ENCODE measurements around the gene WHRN.

WHRN gene

DNA sequence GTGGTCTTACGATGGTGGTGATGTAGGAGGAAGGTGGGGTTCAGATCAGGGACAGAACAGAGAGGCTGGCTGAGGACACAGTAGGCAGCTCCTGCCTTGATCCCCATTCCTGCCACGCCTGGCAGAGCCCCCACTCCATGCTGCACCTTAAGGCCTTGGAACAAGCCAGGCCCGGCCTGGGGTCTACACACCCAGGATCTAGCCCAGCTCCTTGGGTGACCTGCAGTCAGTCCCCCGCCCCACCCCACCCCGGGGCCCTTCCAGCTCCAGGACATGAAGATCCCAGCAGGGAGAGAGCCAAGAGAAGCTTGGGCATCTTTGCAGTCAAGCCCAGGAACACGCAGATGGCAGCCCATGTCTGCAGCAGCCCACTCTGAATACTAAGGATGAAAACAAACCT lies 34.7 kb downstream of the WHRN start:
- Histone ChIP-seq H3K4me3 (ENCODE audit: low read length) (no peak overlapping the region), H2BK15ac (replicated peaks; ENCODE audit: low read depth) (no peak overlapping the region), H3K18ac (ENCODE audit: low read length) (no peak overlapping the region), H2BK5ac (ENCODE audit: low read length) (no peak overlapping the region), H3K4me2 (ENCODE audit: low read length) (no peak overlapping the region), H2AK5ac (ENCODE audit: low read length) (no peak overlapping the region), H3K23ac (ENCODE audit: low read length) (no peak overlapping the region), H3K27ac (ENCODE audit: low read depth, low read length) (no peak overlapping the region), H4K5ac (ENCODE audit: low read length) (no peak overlapping the region), H3K27me3 (ENCODE audit: insufficient read depth, low read length, poor library complexity) (no peaks in the 10 kb centered on the region), H3K36me3 (ENCODE audit: control insufficient read depth, insufficient read depth, low read length) (no peaks in the 10 kb centered on the region), H3K79me2 (ENCODE audit: control insufficient read depth, insufficient read depth, low read length) (no peaks in the 10 kb centered on the region), H3K56ac (ENCODE audit: low read length) (no peak overlapping the region), H3K4me1 (ENCODE audit: control insufficient read depth, low read depth, low read length) (no peaks in the 10 kb centered on the region), H3K4ac (ENCODE audit: low read depth, low read length) (no peak overlapping the region), H4K8ac (ENCODE audit: low read depth, low read length) (no peak overlapping the region), H3K9ac (ENCODE audit: low read length) (no peak overlapping the region), H2BK120ac (ENCODE audit: low read depth, low read length) (no peak overlapping the region), H3K79me1 (ENCODE audit: low read length) (no peaks in the 10 kb centered on the region)
- WGBS (ENCODE audit: extremely low coverage, insufficient coverage, low lambda C conversion rate): no CpG with 5 or more reads among the region's 6 CpGs
- no peak for DNase-seq

GRCh38 chr9:114470121-114470520 lies 35.2 kb downstream of the WHRN start:
- no peaks in the 10 kb centered on the region for H3K4me1 ChIP-seq (ENCODE audit: control insufficient read depth, low read depth, low read length)

GRCh38 chr9:114469091-114469853 lies 36.0 kb downstream of the WHRN start:
- no peaks in the 10 kb centered on the region for H3K27me3 ChIP-seq (ENCODE audit: insufficient read depth, low read length, poor library complexity)
- H3K36me3 ChIP-seq (ENCODE audit: control insufficient read depth, insufficient read depth, low read length): no peaks in the 10 kb centered on the region
- H2AK5ac ChIP-seq (ENCODE audit: low read length): no peak overlapping the region
- no peaks in the 10 kb centered on the region for H3K79me2 ChIP-seq (ENCODE audit: control insufficient read depth, insufficient read depth, low read length)
- no peak overlapping the region for H3K4ac ChIP-seq (ENCODE audit: low read depth, low read length)
- no peak overlapping the region for H4K8ac ChIP-seq (ENCODE audit: low read depth, low read length)
- H2BK5ac ChIP-seq (ENCODE audit: low read length): no peak overlapping the region
- no peak for DNase-seq
- H3K79me1 ChIP-seq (ENCODE audit: low read length): no peaks in the 10 kb centered on the region
- no peak overlapping the region for H3K18ac ChIP-seq (ENCODE audit: low read length)
- H3K27ac ChIP-seq (ENCODE audit: low read depth, low read length): no peak overlapping the region
- no peak overlapping the region for H3K9ac ChIP-seq (ENCODE audit: low read length)
- H3K4me1 ChIP-seq (ENCODE audit: control insufficient read depth, low read depth, low read length): no peaks in the 10 kb centered on the region
- no peak overlapping the region for H2BK120ac ChIP-seq (ENCODE audit: low read depth, low read length)
- WGBS (ENCODE audit: extremely low coverage, insufficient coverage, low lambda C conversion rate): no CpG with 5 or more reads among the region's 16 CpGs
- H3K4me2 ChIP-seq (ENCODE audit: low read length): no peak overlapping the region
- H4K5ac ChIP-seq (ENCODE audit: low read length): no peak overlapping the region
- no peak overlapping the region for H3K4me3 ChIP-seq (ENCODE audit: low read length)
- no peak overlapping the region for H3K23ac ChIP-seq (ENCODE audit: low read length)
- H3K56ac ChIP-seq (ENCODE audit: low read length): no peak overlapping the region
- H2BK15ac ChIP-seq (replicated peaks; ENCODE audit: low read depth): no peak overlapping the region

More at GRCh38 chr9:114470121-114470520, 35.2 kb downstream of the WHRN start:
- Histone ChIP-seq H2BK120ac (ENCODE audit: low read depth, low read length) (no peak overlapping the region), H2BK15ac (replicated peaks; ENCODE audit: low read depth) (no peak overlapping the region), H3K79me2 (ENCODE audit: control insufficient read depth, insufficient read depth, low read length) (no peaks in the 10 kb centered on the region), H3K9ac (ENCODE audit: low read length) (no peak overlapping the region), H3K36me3 (ENCODE audit: control insufficient read depth, insufficient read depth, low read length) (no peaks in the 10 kb centered on the region), H4K8ac (ENCODE audit: low read depth, low read length) (no peak overlapping the region), H3K4ac (ENCODE audit: low read depth, low read length) (no peak overlapping the region), H3K18ac (ENCODE audit: low read length) (no peak overlapping the region), H3K23ac (ENCODE audit: low read length) (no peak overlapping the region), H3K4me3 (ENCODE audit: low read length) (no peak overlapping the region), H4K5ac (ENCODE audit: low read length) (no peak overlapping the region), H2AK5ac (ENCODE audit: low read length) (no peak overlapping the region), H3K27ac (ENCODE audit: low read depth, low read length) (no peak overlapping the region), H3K4me2 (ENCODE audit: low read length) (no peak overlapping the region), H2BK5ac (ENCODE audit: low read length) (no peak overlapping the region), H3K27me3 (ENCODE audit: insufficient read depth, low read length, poor library complexity) (no peaks in the 10 kb centered on the region), H3K79me1 (ENCODE audit: low read length) (no peaks in the 10 kb centered on the region), H3K56ac (ENCODE audit: low read length) (no peak overlapping the region)
- DNase-seq: no peak
- WGBS (ENCODE audit: extremely low coverage, insufficient coverage, low lambda C conversion rate): no CpG with 5 or more reads among the region's 6 CpGs

DNA sequence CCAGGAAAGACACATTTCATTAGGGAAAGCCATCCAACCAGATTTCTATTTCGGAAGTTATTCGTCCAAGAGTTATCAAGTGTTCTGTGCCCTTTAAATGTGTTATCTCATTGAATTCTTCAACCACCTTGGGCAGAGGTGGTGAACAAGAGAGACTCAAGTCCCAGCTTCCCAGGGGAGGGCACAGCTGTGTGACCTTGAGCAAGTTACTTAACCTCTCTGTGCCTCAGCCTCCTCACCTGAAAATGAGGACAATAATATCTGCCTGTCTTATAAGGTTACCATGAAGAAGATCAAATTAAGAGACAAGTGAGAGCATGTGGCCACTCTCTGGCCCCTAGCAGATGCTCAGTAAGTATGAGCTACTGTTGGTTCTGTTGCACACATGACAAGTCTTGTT lies 37.4 kb downstream of the WHRN start:
- H3K4me3 ChIP-seq (ENCODE audit: low read length): no peak overlapping the region

GRCh38 chr9:114467226-114467750 lies 38.0 kb downstream of the WHRN start:
- Histone ChIP-seq H2AK5ac (ENCODE audit: low read length) (no peak overlapping the region), H3K4me3 (ENCODE audit: low read length) (no peak overlapping the region), H3K4me1 (ENCODE audit: control insufficient read depth, low read depth, low read length) (no peaks in the 10 kb centered on the region), H4K5ac (ENCODE audit: low read length) (no peak overlapping the region), H3K27me3 (ENCODE audit: insufficient read depth, low read length, poor library complexity) (no peaks in the 10 kb centered on the region), H3K56ac (ENCODE audit: low read length) (no peak overlapping the region), H3K4me2 (ENCODE audit: low read length) (no peak overlapping the region), H2BK5ac (ENCODE audit: low read length) (no peak overlapping the region), H2BK15ac (replicated peaks; ENCODE audit: low read depth) (no peak overlapping the region), H3K79me2 (ENCODE audit: control insufficient read depth, insufficient read depth, low read length) (no peaks in the 10 kb centered on the region), H3K9ac (ENCODE audit: low read length) (no peak overlapping the region), H3K4ac (ENCODE audit: low read depth, low read length) (no peak overlapping the region), H3K36me3 (ENCODE audit: control insufficient read depth, insufficient read depth, low read length) (no peaks in the 10 kb centered on the region), H4K8ac (ENCODE audit: low read depth, low read length) (no peak overlapping the region), H3K27ac (ENCODE audit: low read depth, low read length) (no peak overlapping the region), H2BK120ac (ENCODE audit: low read depth, low read length) (no peak overlapping the region), H3K79me1 (ENCODE audit: low read length) (no peaks in the 10 kb centered on the region), H3K18ac (ENCODE audit: low read length) (no peak overlapping the region), H3K23ac (ENCODE audit: low read length) (no peak overlapping the region)
- no CpG with 5 or more reads among the region's 19 CpGs for WGBS (ENCODE audit: extremely low coverage, insufficient coverage, low lambda C conversion rate)
- DNase-seq: no peak

More for the DNA sequence above, 37.4 kb downstream of the WHRN start:
- Histone ChIP-seq H3K4ac (ENCODE audit: low read depth, low read length) (no peak overlapping the region), H2AK5ac (ENCODE audit: low read length) (no peak overlapping the region), H3K36me3 (ENCODE audit: control insufficient read depth, insufficient read depth, low read length) (no peaks in the 10 kb centered on the region), H3K18ac (ENCODE audit: low read length) (no peak overlapping the region), H3K79me2 (ENCODE audit: control insufficient read depth, insufficient read depth, low read length) (no peaks in the 10 kb centered on the region), H3K27me3 (ENCODE audit: insufficient read depth, low read length, poor library complexity) (no peaks in the 10 kb centered on the region), H2BK5ac (ENCODE audit: low read length) (no peak overlapping the region), H3K79me1 (ENCODE audit: low read length) (no peaks in the 10 kb centered on the region), H3K27ac (ENCODE audit: low read depth, low read length) (no peak overlapping the region), H3K4me2 (ENCODE audit: low read length) (no peak overlapping the region), H3K4me1 (ENCODE audit: control insufficient read depth, low read depth, low read length) (no peaks in the 10 kb centered on the region), H4K5ac (ENCODE audit: low read length) (no peak overlapping the region), H3K56ac (ENCODE audit: low read length) (no peak overlapping the region), H3K23ac (ENCODE audit: low read length) (no peak overlapping the region), H3K9ac (ENCODE audit: low read length) (no peak overlapping the region), H2BK15ac (replicated peaks; ENCODE audit: low read depth) (no peak overlapping the region), H4K8ac (ENCODE audit: low read depth, low read length) (no peak overlapping the region), H2BK120ac (ENCODE audit: low read depth, low read length) (no peak overlapping the region)
- no CpG with 5 or more reads among the region's 2 CpGs for WGBS (ENCODE audit: extremely low coverage, insufficient coverage, low lambda C conversion rate)
- DNase-seq: no peak

Measured in mesendoderm (in vitro differentiated cells).